ENCODE measurements around the gene BLTP2.
"Not testable (repeated sequence)": the region's sequence is repeated elsewhere in the genome, so short reads cannot be mapped to it uniquely, and the experiment has no call there.

The BLTP2 gene

DNA sequence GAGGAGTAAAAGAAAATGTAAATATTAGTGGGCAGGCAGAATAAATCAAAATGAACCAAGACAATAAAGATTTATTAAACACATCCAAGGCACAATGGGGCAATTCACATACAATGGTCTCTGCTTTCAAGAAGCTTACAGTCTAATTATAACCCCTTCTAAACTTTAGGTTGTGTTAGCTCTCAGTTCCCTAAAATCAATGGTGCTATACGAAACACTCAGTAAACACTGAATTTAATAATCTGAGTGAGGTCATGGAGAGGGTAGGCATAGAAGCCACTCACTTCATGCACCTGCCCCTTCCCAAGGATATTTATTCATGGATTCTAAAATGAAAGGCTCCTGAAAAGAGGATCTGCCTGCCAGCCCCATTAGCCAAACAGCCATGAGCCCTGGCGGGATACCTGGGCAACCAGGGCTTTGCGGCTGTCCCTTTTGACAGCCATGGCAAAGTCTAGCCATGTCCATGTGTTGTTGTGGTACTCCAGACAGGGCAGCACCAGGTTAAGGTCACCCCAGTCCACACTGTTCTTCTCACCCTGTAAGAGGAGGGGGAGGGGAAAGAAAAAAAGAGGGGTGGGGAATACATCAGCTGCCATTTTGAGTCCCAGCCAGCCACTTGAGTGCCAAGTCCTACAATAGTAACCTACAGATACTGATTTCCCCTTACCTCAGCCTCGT is 29.6 kb downstream of the BLTP2 start:
- no peak for DNase-seq (ENCODE audit: low read depth)
- no peak overlapping the region for H3K4me3 ChIP-seq (ENCODE audit: low read depth, low read length)
- no peak for TF ChIP-seq MYC (IDR thresholded peaks at IDR 0.05; ENCODE audit: low read depth, low read length)
- no peak for TF ChIP-seq POLR2A (IDR thresholded peaks at IDR 0.05; ENCODE audit: extremely low read depth, insufficient read length)
- TF ChIP-seq, protein P1, sequence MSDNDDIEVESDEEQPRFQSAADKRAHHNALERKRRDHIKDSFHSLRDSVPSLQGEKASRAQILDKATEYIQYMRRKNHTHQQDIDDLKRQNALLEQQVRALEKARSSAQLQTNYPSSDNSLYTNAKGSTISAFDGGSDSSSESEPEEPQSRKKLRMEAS (IDR thresholded peaks at IDR 0.05; ENCODE audit: low read depth, low read length), result no peak
- TF ChIP-seq, protein P2, sequence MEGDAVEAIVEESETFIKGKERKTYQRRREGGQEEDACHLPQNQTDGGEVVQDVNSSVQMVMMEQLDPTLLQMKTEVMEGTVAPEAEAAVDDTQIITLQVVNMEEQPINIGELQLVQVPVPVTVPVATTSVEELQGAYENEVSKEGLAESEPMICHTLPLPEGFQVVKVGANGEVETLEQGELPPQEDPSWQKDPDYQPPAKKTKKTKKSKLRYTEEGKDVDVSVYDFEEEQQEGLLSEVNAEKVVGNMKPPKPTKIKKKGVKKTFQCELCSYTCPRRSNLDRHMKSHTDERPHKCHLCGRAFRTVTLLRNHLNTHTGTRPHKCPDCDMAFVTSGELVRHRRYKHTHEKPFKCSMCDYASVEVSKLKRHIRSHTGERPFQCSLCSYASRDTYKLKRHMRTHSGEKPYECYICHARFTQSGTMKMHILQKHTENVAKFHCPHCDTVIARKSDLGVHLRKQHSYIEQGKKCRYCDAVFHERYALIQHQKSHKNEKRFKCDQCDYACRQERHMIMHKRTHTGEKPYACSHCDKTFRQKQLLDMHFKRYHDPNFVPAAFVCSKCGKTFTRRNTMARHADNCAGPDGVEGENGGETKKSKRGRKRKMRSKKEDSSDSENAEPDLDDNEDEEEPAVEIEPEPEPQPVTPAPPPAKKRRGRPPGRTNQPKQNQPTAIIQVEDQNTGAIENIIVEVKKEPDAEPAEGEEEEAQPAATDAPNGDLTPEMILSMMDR (IDR thresholded peaks at IDR 0.05; ENCODE audit: low read depth, low read length), result no peak

DNA sequence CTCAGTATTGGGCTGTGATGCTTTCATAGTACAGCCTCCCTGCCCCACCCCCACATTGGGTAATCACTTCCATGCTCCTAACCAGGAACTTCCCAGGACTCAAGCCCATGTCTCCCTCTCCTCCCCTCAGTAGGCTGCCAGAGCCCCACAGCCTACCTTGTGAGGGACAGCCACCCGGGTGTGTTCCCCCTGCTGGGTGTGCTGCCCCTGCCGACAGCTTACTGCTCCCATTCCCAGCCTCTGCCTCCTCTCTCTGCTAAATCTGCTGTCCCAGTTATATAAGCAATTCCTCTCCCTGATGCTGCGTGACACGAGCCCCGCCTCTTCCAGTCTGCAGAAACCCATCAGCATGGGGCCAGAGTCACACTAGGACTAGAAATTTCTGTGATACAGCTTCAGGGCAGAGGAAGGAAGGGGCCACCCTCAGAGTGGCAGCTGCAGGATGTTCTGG is 31.0 kb downstream of the BLTP2 start, which contains the start of gene RSKR:
TSS of gene RSKR (minus strand) at position 255 of the 451 bp plus-strand sequence. CDS start at position 231, 24 bp downstream.
- H3K4me3 ChIP-seq (ENCODE audit: low read depth, low read length), result no peak within 1 kb of the TSS
- TF ChIP-seq, protein P1 (IDR thresholded peaks at IDR 0.05; ENCODE audit: low read depth, low read length), result no peak
- TF ChIP-seq MYC (IDR thresholded peaks at IDR 0.05; ENCODE audit: low read depth, low read length) (no peak), POLR2A (IDR thresholded peaks at IDR 0.05; ENCODE audit: extremely low read depth, insufficient read length) (no peak)
- TF ChIP-seq, protein P2 (IDR thresholded peaks at IDR 0.05; ENCODE audit: low read depth, low read length), result no peak
- DNase-seq (ENCODE audit: low read depth), result peak; percentile 20

DNA sequence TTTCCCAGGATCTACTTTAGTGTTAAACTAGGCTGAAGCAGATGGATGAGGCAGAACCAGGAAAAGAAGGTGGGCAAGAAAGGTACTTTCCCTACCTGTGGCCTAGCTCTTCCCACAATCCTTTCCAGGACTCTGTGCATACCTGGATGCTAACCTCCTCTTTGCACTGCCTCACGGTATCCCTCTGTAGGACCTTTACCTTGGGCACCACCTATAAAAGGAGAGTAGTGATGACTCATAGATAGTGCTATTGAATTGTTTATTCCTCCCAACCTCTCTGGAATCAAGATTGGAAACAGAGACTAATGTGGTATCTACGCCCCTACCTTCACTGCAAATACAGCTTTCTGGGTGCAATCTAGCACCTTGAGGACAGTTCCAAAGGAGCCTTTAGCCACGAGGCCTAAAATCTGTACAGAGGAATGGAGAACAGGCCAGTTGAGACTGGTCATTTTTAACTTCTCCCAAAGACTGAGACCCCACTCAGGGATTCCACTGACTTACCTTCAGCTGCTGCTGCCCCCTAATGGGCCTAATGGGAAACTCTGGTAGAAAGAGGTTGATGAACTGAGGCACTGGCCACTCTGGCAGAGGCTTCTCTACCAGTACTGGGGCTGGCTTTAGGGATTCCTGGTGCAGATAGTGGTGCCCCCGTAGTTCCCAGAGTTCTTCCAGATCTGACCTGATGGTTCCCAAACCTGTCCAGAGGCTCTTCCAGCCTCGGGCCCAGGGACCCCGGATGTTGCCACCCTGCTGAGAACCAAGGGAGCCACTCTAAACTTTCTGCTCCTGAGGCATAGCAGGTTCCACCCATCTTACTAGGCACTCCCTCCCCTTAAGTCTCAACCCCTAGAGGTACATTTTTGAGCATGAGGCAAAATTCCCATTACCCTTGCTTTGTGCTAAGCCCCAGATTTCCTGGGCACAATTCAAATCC is 31.8 kb downstream of the BLTP2 start:
- TF ChIP-seq, protein P2 (IDR thresholded peaks at IDR 0.05; ENCODE audit: low read depth, low read length), result peak; percentile 76
- TF ChIP-seq, protein P1 (IDR thresholded peaks at IDR 0.05; ENCODE audit: low read depth, low read length), result no peak
- peak; percentile 5 for TF ChIP-seq POLR2A (IDR thresholded peaks at IDR 0.05; ENCODE audit: extremely low read depth, insufficient read length)
- no peak overlapping the region for H3K4me3 ChIP-seq (ENCODE audit: low read depth, low read length)
- peak; percentile 65 for DNase-seq (ENCODE audit: low read depth)

DNA sequence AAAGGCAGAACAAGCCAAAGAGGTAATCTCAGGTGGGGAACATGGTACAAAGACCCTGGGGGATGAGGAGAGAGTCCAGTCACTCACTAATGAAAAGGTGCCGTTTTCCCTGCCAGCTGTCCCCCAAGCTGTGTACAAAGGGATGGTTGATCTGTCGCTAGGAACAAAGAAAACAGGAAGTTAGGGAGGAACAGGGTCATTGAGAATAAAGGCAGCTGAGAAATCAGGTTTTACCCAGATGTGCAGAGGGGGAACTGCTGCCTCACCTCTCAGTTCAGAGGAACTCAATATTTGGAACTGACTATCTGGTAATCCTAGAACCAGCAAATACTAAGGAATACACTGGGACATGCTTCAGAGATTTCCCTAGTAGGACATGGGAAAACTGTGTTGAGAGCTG is 32.4 kb downstream of the BLTP2 start:
- no peak overlapping the region for H3K4me3 ChIP-seq (ENCODE audit: low read depth, low read length)
- peak; percentile 24 for DNase-seq (ENCODE audit: low read depth)
- no peak for TF ChIP-seq MYC (IDR thresholded peaks at IDR 0.05; ENCODE audit: low read depth, low read length)
- TF ChIP-seq POLR2A (IDR thresholded peaks at IDR 0.05; ENCODE audit: extremely low read depth, insufficient read length), result no peak
- TF ChIP-seq, protein P2 (IDR thresholded peaks at IDR 0.05; ENCODE audit: low read depth, low read length), result no peak
- TF ChIP-seq, protein P1 (IDR thresholded peaks at IDR 0.05; ENCODE audit: low read depth, low read length), result no peak

DNA sequence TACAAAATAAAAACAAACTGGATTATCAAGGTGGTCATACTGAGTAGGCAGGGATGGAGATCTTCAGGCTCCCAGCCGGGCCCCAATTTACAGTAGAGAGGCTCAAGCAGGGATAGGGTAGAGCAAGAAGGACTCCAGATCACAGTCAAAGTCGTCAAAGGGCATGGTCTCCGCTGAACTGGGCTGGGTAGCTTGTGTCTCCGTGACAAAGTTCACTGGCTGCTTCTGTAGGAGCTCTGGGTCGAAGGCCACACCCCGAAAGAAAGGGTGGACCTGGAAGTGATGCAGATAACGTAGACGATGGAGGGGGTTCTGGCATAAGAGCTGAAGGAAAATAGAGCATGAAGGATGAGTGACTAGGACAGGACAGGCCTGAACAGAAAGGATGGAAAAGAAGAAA is 34.6 kb downstream of the BLTP2 start:
- DNase-seq (ENCODE audit: low read depth), result no peak
- TF ChIP-seq, protein P1 (IDR thresholded peaks at IDR 0.05; ENCODE audit: low read depth, low read length), result no peak
- TF ChIP-seq MYC (IDR thresholded peaks at IDR 0.05; ENCODE audit: low read depth, low read length), result no peak
- TF ChIP-seq POLR2A (IDR thresholded peaks at IDR 0.05; ENCODE audit: extremely low read depth, insufficient read length), result no peak
- TF ChIP-seq, protein P2 (IDR thresholded peaks at IDR 0.05; ENCODE audit: low read depth, low read length), result no peak
- no peak overlapping the region for H3K4me3 ChIP-seq (ENCODE audit: low read depth, low read length)

DNA sequence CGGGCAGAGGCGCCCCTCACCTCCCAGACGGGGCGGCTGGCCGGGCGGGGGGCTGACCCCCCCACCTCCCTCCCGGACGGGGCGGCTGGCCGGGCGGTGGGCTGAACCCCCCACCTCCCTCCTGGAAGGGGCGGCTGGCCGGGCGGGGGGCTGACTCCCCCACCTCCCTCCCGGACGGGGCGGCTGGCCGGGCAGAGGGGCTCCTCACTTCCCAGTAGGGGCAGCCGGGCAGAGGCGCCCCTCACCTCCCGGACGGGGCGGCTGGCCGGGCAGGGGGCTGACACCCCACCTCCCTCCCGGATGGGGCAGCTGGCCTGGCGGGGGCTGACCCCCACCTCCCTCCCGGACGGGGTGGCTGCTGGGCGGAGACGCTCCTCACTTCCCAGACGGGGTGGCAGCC is 40.9 kb downstream of the BLTP2 start:
- H3K4me3 ChIP-seq (ENCODE audit: low read depth, low read length); DNase-seq (ENCODE audit: low read depth): not testable (repeated sequence)

All from NB4 (cell line).